Osteocyte (in vitro differentiated cells): ENCODE data around the gene LRRN2. TPM values are rescaled to one million over a fixed set of nuclear protein-coding genes. Genes with fewer than 3 reads are reported as not detected.

Experiments
- DNase-seq: peaks from one replicate; pipeline ENCODE4 v3.0.0; 2021; ENCODE audit warnings: mixed read lengths; ENCODE audit not compliant: unreplicated experiment; ENCODE audit errors: extremely low spot score
- H3K27ac Mint-ChIP-seq: one replicate; pipeline ENCODE4 v1.8.0; 2021; ENCODE audit warnings: mild to moderate bottlenecking, mixed read lengths; ENCODE audit not compliant: unreplicated experiment
- H3K27me3 Mint-ChIP-seq: one replicate; pipeline ENCODE4 v1.8.0; 2021; ENCODE audit warnings: mixed read lengths; ENCODE audit not compliant: unreplicated experiment
- H3K36me3 Mint-ChIP-seq: one replicate; pipeline ENCODE4 v1.8.0; 2021; ENCODE audit warnings: mixed read lengths; ENCODE audit not compliant: unreplicated experiment
- H3K4me1 Mint-ChIP-seq: one replicate; pipeline ENCODE4 v1.8.0; 2021; ENCODE audit warnings: mixed read lengths; ENCODE audit not compliant: unreplicated experiment
- H3K4me3 Mint-ChIP-seq: one replicate; pipeline ENCODE4 v1.8.0; 2021; ENCODE audit warnings: mild to moderate bottlenecking, moderate library complexity, mixed read lengths; ENCODE audit not compliant: unreplicated experiment
- H3K9me3 Mint-ChIP-seq: one replicate; pipeline ENCODE4 v1.8.0; 2021; ENCODE audit warnings: mixed read lengths; ENCODE audit not compliant: unreplicated experiment
- total RNA-seq: library from RNA; stranded (reverse); gene quantifications from 2 replicates; pipeline ENCODE4 v1.2.1, GENCODE V29; 2021
- TF ChIP-seq, protein P1 (sequence below): fragments of 200-600 bp; sonication (generic); IDR thresholded peaks from 2 replicates; pipeline ENCODE4 v1.5.0; 2021; ENCODE audit warnings: antibody characterized with exemption, mild to moderate bottlenecking, moderate library complexity

LRRN2 gene
- total RNA-seq, 1 donor from 2014 or later, result not detected

DNA sequence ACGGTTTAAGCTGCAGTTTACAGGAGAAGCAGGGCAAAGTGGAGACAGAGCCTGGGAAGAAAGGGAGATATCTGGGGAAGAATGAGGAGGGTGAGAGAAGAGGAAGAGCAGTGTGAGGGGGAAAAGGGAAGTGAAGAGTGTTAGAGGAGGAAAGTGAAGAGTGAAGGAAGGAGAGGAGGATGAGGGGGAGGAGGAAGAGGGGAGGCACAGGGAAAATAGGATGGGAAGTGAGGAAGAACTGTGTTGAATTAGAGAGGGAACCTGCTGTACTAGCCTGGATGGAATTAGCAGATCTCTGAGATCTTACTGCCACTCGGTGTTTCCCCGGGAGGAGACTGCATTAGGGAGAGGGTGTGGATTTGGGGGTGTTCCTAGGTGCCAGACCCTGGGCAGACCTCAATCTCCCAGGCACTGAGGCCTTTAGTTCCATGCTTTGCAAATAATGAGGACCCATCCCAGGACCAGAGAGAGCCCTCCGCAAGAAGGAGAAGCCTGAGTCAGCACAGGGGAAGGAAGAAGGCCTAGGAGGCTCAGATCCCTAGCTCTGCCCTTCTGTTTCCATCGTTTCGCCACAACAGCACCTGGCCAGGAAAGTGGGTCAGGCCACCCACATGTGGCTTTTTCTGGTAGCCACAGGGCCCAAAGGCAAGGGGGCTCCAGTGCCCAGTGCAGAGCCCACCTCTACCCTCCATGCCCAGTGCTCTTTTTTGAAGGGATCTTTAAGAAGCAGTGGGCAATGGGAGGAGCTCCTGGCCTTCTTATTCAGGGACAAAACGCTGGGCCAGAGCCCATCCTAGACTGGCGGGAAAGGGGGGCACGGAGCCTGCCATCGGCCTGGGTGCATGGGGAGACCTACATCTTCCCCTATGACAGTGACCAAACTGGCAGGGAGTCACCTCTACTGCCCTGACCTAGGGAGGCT lies 2.0 kb downstream of the LRRN2 start:
- TF ChIP-seq, protein P1, sequence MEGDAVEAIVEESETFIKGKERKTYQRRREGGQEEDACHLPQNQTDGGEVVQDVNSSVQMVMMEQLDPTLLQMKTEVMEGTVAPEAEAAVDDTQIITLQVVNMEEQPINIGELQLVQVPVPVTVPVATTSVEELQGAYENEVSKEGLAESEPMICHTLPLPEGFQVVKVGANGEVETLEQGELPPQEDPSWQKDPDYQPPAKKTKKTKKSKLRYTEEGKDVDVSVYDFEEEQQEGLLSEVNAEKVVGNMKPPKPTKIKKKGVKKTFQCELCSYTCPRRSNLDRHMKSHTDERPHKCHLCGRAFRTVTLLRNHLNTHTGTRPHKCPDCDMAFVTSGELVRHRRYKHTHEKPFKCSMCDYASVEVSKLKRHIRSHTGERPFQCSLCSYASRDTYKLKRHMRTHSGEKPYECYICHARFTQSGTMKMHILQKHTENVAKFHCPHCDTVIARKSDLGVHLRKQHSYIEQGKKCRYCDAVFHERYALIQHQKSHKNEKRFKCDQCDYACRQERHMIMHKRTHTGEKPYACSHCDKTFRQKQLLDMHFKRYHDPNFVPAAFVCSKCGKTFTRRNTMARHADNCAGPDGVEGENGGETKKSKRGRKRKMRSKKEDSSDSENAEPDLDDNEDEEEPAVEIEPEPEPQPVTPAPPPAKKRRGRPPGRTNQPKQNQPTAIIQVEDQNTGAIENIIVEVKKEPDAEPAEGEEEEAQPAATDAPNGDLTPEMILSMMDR, result no peak
- H3K27me3 Mint-ChIP-seq, result peaks cover 63% of the 10 kb centered on the region
- H3K4me1 Mint-ChIP-seq, result peaks cover 4% of the 10 kb centered on the region
- H3K36me3 Mint-ChIP-seq, result no peaks in the 10 kb centered on the region
- H3K9me3 Mint-ChIP-seq, result no peaks in the 10 kb centered on the region
- H3K27ac Mint-ChIP-seq, result no peak overlapping the region
- DNase-seq, result no peak
- no peak overlapping the region for H3K4me3 Mint-ChIP-seq

DNA sequence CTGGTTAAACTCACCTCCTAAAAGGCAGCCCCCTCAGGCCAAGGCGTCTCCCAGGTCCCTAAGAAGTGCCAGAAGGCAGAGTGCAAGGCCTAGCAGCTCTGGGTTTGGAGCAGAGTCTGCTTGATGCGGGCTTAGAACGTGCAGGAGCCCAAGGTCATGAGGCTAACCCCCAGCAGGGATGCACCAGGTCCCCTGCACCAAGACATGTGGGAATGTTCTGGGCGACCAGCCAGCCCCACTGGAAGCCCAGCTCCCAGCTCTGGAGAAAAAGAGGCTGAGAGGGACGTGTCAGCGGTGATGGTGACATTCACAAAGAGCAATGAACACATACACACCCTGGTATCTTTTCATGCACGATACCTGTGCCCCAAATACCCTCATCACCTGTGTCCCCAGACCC lies 5.1 kb downstream of the LRRN2 start:
- H3K27ac Mint-ChIP-seq, result no peak overlapping the region
- H3K4me3 Mint-ChIP-seq, result no peak overlapping the region
- TF ChIP-seq, protein P1, result no peak
- peaks cover 52% of the 10 kb centered on the region for H3K27me3 Mint-ChIP-seq
- peaks cover 1% of the 10 kb centered on the region for H3K4me1 Mint-ChIP-seq
- no peaks in the 10 kb centered on the region for H3K9me3 Mint-ChIP-seq
- H3K36me3 Mint-ChIP-seq, result no peaks in the 10 kb centered on the region
- DNase-seq, result no peak

DNA sequence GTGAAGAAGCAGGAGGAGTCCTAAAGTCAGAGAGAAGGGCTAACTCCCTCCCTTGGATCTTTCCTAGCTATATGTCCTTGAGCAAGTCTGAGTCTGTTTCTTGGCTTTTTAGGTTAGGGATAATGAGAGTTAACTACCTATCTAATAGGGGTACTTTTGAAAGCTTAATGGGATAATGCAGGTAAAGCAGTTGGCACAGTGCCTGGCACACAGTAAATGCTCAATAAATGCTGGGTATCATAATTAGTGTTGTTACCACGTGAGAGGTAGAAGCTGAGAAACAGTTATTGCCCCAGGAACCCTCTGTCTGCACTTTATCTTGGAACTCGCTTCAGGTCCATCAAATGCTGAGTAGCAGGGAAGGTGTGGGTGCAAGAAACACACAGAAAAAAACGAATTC lies 5.5 kb downstream of the LRRN2 start:
- Mint-ChIP-seq H3K27me3 (peaks cover 56% of the 10 kb centered on the region), H3K9me3 (no peaks in the 10 kb centered on the region)
- TF ChIP-seq, protein P1, result no peak

DNA sequence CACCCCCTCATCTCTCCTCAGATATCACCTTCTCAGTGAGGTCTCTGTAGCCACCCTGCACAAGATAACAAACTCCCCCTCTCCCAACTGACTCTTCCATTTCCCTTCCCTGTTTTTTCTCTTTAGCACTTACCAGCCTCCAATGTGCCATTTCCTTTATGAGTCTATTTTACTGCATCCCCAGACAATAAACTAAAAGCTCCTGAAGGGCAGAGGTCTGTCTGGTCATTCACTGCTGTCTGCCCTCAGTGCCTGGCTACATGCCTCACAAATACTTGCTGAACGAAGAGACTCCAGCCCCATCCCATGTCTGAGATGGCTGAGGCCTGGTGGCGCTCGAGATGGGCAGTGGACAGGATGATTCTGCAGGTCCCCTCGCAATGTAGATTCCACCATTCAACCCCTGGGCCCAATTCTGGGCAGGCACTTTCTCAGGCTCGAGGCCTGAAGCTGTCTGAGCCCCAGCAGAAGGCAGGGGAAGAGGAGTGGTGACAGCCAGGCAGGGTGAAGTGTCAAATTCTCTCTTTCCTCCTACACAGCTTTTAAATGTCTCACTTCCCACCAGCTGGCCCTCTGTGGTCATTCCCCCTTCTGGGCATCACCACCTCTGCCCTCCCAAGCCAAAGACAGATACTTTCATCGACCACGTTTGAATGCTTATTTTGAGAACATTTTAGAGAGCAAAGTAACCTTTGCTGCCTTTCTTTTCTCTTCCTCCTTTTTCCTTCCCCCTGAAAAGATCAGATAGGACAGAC lies 6.6 kb downstream of the LRRN2 start:
- H3K36me3 Mint-ChIP-seq, result no peaks in the 10 kb centered on the region
- peaks cover 49% of the 10 kb centered on the region for H3K27me3 Mint-ChIP-seq
- H3K27ac Mint-ChIP-seq, result no peak overlapping the region
- H3K9me3 Mint-ChIP-seq, result no peaks in the 10 kb centered on the region
- TF ChIP-seq, protein P1, result no peak
- no peaks in the 10 kb centered on the region for H3K4me1 Mint-ChIP-seq
- DNase-seq, result no peak
- no peak overlapping the region for H3K4me3 Mint-ChIP-seq

More for the DNA sequence above, 5.5 kb downstream of the LRRN2 start:
- Mint-ChIP-seq H3K4me1 (peaks cover 1% of the 10 kb centered on the region), H3K27ac (no peak overlapping the region), H3K4me3 (no peak overlapping the region), H3K36me3 (no peaks in the 10 kb centered on the region)
- no peak for DNase-seq

DNA sequence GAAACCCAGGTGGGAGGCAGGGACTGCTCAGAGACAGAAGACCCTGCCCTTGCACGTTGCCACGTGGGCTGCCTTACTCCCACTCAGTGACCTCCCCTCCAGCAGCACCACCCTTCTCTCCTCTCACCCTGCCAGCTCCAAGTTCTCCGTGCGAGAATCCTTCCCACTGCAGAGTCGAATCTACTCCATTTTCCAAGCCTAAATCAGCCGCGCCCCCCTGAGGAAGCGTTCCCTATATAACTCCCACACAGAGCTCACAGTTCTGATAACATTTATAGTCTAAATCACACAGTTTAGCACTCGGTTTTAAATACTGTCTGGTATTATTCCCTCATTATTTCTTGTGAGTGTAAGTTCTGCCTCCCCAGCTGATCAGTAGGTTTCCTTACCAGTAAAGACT lies 7.7 kb downstream of the LRRN2 start:
- Mint-ChIP-seq H3K9me3 (no peaks in the 10 kb centered on the region), H3K4me1 (no peaks in the 10 kb centered on the region), H3K27ac (no peak overlapping the region), H3K27me3 (peaks cover 39% of the 10 kb centered on the region), H3K4me3 (no peak overlapping the region), H3K36me3 (no peaks in the 10 kb centered on the region)
- TF ChIP-seq, protein P1, result no peak
- no peak for DNase-seq
